Measurements from ENCODE around the gene RSRC1.
"Not testable (repeated sequence)": the region's sequence is repeated elsewhere in the genome, so short reads cannot be mapped to it uniquely, and the experiment has no call there.

RSRC1 gene

DNA sequence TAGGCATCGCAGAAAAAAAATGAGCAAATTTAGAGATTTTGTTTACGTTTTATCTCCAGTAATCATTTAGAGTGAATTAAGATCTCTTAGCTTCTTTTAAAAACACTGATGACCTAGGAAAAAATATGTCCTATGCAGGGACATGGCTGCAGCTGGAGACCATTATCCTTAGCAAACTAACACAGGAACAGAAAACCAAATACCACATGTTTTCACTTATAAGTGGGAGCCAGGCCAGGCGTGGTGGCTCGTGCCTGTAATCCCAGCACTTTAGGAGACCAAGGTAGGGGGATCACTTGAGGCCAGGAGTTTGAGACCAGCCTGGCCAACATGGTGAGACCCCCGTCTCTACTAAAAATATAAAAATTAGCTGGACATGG, 298.6 kb downstream of the RSRC1 start:
- not testable (repeated sequence) for DNase-seq

DNA sequence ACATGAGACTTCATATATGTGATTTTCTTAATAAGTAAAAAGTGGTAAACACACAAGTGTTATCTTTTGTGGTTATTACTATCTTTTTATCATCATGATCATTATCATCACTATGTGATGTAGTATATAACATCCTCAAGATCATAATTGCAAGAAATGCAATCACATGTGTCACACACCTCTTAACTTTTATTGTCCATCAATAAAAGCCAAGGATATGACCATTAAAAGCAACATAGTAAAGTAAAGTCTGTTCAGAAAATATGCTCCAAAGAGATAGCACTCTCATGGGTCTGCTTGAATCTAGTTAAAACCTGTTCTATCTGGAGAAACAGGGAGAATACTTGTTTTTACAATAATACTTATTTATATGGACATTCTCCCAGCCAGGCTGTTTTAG, 308.1 kb downstream of the RSRC1 start:
- DNase-seq = no peak

DNA sequence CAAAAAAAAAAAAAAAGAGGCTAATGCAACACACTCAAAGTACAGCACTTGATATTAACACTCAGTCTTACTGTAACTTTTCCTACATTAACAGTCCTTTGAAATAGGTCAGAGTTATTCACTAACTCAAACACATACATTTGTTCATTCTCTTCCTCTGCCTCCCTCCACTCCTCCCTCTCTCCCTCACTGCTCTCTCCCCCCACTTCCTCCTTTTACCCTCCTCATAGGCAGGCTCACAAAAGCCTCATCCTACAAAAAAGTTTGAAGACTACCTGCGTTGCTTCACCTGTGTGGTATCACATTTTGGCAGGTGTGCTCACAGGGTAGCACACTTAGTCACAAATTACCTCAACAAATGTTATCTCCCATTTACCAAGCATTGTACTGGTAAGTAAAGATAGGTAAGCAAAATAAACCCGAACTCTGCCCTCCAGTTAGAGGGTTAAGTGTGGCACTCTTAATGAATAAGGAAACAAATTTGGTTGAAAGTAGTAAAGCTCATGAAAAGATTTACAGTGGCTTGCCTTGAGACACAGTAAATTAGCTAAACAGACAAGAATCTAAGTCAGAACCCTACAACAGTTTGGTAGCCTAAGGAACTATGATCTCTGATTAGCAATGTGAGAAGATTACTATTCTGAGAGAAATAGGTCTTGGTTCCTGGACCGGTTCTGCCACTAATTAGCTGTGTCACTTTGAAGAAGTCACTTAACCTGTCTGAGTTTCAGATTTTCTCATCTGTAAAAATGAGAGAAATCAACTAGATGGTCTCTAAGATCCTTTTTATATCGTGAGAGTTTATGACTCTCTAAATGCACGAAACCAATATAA, 310.1 kb downstream of the RSRC1 start:
- no peak for DNase-seq

DNA sequence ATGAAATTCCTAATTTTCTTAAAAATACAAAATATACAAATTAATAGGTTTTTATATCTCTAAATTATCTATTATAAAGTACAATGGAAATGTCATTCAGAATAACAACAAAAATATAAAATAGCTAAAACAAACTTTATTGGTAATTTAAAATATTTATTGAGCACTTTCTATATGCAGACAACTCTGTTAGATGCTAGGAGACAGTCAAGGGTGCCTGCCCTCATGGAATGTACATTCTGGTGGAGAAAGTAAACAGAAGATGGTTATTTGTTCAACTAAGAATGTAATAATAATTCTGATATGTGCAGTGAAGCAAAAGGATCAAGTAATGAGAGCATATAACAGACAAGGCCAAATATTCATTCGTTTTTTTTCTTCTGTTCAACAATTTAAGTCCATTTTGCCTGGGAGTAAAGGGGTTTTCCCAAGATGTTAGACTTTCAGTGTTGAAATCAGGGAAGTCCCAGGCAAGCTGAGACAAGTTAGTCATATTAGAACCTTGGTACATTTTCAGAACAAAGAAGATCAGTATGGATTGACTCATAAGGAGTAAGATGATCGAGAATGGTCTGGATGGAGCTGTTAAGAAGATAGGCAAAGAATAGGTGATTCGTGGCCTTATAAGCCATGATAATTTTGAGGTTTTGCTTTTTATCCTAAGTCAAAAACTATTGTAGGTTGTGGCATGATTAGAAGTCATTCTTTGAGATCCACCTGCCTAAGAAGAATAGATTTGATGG, 310.9 kb downstream of the RSRC1 start:
- DNase-seq = no peak

DNA sequence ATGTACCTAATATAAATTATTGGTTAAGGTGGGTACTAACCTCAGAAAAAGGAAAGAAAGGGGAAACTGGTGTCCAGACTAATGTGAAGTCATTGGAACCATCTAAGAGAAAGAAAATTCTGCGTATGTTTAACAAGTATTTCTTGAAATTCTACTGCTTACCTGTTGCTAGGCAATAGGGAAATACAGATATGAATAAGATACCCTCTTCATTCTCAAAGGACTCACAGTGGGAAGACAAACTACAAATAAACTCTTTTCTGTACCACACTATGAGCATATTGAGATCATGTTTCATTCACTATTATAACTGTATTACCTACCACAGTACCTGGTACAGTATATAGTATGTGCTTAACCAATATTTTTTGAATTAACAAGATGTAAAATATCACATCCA, 320.6 kb downstream of the RSRC1 start:
- no peak for DNase-seq

DNA sequence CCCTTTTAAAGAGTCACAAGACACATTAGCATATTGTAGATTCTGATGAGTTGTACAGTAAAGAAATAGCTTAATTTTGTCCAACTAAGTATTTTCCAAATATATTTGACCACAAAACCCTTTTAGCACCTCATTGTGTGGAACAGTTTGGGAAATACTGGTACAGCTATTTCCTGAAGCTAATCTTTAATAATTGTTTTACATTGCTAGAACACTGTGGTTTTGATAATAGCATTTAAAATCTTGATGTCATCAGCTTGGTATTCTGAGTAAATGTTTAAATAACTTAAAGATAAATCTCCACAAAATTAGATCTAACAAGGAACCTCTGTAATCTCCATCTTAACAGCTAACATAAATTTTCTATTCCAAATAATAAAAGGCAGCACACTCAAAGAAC, 321.1 kb downstream of the RSRC1 start:
- no peak for DNase-seq

DNA sequence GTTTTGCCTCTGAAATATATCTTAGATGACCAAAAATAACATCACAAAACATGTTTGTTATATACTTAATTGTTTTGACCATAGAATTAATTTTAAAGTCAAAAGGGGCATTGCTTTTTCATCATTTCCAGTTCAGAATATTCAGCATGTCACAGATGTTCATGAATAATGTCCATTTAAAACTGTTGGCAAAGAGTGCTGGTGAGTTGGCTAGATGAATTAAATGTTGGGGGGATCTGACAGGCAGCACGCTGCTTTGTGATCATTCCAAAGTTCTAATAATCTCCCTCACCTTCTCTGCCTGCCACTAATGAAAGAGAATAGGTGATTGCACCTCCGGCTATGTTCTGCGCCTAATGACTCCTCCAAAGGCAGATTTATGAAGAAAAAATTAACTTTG, 321.9 kb downstream of the RSRC1 start:
- no peak for DNase-seq

DNA sequence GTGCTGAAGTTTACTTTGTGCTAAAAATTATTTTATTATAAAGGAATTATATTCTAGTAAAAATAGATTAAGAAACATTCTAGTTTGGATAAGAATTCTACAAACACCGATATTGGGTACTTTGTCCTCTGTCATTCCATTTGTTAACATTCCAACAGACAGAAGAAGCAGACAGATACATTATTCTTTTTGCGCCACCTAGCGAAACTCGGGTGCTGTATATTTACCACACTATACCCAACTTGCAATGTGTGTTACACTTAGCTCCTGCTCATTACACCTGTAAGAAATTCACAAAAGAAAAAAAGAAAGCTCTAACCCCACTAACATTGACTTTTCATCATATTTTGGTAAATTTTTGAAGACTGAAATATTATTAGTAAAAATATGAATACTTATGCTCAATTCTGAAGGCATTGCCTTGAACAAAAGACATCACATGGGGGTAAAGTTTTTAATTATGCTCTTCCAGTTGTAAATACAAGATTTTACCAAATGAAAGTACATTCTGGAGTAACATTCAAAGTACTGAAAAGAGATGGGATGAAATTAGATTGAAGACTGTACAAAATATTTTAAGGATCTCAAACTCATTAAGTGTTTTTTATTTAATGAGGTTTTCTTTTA, 324.6 kb downstream of the RSRC1 start:
- DNase-seq = no peak

DNA sequence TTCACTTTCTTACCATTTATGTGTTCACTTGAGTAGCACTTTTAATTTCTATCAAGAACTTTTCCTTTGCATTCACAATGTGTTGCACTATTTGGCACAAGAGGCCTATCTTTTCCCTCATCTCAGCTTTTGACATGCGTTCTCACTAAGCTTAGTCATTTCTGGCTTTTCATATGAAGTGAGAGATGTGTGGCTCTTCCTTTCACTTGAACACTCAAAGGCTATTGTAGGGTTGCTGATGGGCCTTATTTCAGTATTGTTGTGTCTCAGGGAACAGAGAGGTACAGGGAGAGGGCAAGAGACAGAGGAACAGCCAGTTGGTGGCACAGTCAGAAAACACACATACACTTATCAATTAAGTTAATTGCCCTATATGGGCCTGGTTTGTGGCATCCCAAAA, 333.7 kb downstream of the RSRC1 start:
- DNase-seq = no peak

DNA sequence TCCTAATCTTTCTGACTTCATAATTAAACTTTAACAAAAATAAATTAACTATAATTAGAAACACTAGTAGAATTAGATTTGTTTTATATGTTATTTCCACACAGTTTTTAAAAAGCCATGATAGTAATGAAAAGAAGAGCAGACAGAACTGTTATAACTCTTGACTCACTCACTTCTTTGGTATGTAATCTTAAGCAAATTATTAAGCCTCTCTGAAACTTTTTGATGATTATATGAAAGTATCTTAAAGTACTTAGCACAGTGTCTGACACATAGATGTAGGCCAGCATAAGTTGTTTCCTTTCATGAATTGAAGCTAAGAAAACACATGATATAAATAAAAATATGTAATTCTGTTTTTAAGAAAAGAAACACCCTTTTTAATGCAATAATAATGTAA, 337.5 kb downstream of the RSRC1 start:
- DNase-seq = no peak

DNA sequence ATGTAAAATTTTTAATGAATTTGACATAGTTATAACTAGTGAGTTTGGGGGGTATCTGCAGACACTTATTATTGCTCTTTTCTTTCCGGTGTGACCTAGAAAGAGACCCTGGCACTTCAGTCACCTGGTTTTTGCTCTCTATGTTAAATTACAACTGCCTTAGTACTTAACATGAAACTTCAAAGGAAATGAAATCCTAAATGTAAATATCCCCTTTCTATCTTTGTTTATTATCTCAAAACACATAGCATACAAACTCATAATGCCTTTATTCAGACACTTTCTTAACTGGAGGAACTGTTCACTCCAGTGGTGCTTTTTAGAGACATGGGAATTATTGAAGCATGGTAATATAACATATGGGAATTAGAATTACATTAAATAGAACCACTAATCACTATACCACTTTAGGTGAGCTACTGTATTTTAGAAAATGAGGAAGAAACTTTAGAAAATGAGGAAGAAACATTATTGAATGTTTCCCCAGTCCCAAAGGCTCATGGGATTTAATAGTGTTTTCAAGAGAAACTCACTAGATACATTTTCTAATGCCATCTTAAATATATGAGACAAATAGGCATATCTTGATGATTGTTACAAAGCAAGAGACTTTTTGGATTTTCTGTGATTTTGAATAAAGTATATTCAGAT, 341.6 kb downstream of the RSRC1 start:
- no peak for DNase-seq

DNA sequence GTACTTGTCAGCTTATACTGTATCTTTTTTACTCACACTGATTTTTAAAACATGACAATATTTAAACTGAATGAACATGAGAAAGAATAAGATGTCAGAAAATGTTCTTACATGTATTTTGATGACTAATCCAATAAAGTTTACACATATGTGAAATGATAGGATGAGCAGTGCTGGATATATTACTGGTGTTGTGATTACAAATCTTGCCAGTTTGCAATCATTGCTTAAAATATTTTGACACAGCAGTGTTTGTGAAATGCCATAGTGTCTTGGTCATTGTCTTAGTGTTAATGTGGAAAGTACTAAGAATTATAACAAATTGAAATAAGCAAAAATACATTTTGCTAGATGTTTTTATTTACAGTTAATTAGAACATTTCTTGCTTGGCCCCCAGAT, 342.4 kb downstream of the RSRC1 start:
- DNase-seq = no peak

DNA sequence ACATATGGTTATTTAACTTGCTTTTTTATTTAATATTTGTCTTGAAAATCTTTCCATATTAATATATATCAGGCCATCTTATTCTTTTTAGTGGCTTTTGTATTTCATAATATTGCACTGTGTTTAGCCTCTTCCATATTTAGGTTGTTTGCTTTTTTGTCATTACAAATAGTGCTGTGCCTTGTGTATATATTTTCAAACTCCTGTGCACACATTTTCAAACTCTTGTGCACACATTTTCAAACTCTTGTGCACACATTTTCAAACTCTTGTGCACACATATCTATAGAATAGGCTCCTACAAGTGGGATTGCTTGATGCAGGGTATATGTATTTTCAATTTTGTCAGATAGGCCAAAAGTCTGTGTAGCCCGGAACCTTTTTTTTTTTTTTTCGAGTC, 343.1 kb downstream of the RSRC1 start:
- no peak for DNase-seq

DNA sequence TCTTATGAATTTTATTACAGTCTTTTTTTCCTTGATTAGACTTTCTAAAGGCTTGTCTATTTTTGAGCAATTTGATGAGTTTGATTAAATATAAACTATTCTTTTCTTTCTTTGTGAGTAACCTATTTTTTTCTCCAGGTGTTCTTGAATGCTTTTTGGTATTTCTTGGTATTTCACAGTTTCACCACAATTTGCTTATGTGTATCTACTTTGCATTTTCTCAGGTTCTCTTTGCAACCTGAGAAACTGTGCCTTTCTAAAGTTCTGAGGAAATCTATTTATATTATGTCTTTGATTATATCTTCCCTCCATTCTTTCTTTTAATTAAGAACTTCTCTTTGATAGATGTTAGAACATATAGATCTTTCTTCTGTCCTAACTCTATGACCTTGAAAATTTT, 344.0 kb downstream of the RSRC1 start:
- no peak for DNase-seq

DNA sequence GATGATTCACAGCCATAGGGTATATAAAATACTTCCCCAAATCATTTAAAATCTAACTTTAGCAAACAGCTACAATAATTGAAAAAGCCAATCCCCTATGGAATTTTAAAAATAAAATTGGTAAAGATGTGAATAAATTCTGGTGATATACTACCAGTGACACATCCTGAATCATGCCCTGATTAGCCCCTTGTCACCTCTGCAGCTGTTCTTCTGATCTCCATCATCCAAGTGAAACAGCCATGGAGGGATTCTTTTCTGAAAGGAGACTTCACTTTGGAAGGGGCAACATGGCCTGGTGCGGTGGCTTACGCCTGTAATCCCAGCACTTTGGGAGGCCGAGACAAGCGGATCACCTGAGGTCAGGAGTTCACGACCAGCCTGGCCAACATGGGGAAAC, 345.5 kb downstream of the RSRC1 start:
- DNase-seq = no peak

DNA sequence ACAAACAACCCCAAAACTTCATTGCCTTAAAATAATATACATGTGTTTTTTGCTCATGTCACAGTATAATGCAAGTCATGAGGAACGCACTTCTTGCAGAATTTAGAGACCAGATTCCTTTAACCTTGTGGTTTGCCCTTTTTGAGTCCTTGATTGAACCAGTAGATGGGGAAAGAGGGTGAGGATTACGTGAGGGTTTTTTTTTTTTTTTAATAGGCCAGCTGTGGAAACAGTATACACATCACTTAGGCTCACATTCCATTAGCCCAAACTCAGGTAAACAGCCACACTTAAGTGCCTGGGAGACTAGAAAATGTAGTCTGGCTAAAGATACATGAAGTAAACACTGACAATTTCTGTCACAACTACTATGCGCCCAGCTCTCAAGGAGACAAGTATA, 346.2 kb downstream of the RSRC1 start:
- no peak for DNase-seq

DNA sequence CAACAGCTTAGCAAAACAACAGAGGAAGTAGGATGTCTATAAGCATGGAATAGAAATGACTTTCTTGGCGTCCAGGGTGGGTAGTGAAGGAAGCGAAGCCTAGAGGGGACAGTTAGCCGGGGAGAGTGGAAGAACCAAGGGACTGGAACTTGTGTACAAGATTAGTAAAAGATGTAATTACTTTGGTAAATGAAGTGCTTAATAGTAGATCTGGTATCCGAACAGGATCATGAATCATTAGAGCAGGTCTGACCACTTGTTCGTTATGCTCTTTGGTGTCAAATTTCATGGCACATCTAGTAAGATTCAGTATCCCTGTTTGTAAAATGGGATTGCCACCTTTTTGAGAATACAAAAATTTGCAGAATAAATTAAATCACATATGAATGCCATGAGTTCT, 348.6 kb downstream of the RSRC1 start:
- DNase-seq = no peak

DNA sequence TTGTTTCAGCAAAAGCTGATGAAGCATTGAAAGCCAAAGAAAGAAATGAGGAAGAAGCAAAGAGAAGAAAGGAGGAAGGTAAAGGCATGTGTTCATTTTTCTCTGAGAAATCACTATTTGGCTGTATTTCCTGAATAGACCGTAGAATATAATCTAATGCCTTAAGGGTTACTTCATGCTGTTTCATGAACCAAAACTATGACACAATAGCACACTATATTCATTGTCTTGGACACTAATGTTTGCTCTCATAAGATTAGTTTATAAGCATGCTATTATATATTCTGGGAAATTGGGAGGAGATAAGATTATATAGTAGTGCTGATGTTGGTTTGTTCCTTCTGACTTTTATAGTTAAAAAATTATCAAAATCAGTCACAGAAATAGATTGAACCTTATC, 351.0 kb downstream of the RSRC1 start:
- no peak for DNase-seq

DNA sequence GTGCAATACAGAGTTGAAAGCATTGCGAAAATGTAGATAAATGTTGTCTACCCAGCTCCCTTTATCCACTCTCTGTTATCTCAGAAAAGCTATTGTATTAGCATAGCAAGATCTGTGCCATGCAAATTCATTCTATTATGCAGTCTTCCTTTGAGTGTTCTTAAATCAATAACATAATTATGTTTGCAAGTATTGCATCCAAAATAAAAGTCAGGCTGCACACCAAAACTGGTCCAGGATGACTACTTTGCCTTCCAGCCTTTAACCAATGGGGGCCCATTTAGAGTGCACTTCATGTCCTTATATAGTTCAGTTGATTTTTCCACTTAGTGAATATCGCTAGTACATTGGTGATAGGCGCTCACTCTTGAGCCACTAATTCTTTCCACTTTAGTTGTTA, 353.7 kb downstream of the RSRC1 start:
- no peak for DNase-seq

DNA sequence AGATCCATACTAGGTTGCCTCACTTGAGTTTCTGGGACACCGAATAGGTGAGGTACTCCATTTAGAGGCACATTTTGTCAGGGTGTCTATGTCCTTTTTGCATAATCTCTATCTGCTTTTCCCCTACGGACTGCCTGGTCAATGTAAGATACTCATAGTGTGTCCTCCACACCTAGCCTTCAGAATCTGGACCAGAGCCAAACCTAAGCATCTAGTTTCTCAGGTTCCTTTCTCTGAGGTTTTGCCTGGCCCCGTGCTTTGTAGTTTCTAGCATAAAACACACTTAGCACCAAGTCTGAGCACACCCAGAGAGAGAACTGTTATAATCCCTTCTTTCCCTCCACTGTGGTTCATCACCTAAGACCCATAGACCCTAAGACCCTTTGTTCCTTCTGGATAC, 355.2 kb downstream of the RSRC1 start:
- DNase-seq = no peak

DNA sequence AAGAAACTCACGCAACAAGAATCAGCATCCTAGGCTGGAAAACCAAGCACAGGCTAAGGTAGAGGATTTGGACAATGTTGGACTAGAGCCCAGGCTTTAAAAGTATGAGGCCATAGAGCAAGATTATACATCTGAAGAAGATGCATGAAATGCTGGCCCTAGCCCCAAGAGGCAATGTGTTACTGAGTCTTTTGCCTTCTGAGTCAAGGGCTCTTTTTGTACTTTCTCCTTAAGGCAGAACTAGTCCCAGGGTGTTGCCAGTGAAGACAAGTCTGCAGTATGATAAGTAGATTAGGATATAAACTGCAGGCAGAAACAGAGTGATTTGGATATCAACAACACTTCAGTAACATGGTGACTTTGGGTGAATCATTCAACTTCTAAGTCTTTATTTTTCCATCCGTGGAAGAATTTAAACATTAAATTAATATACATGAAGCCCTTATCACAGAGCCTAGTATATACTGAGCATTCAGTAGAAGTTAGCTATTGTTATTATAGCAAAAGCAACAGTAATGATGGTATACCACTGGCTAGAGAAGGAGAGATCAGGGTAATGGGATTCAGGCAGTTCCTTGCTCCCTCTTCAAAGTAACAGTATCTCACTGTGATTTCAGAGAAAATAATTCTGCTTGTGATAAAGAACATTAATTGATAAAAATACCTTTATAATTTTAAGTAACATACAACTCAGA, 361.2 kb downstream of the RSRC1 start:
- DNase-seq = no peak

DNA sequence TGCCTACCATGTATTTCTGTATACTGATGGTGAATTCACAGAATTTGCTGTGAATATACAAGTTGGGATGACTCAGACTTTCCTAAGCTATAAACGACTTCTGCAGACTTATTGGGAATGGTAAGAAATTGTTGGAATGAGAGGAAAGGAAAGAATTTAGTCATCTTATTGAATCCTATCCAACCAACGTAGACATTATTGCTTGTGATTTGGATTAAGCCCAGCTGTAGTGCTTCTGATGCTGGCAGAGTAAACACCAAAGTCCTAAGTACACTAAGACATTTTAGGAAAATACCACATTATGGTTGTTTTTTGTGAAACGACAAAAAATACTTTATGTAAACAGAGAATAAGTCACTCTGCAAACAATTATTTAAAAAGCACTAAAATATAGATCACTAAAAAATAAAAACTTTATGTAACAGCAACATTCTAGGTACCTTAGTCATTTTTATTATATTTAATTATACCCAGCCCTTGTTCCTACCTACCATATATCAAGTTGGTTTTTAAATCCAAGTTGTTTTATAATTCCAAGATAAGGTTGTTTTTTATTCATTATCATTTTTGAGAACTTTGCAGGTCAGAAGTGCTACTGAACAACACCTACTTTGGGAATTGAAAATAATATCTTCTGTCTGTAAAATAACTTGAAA, 361.9 kb downstream of the RSRC1 start:
- no peak for DNase-seq
